GM19397 (cell line): ENCODE measurements around the gene RAPGEF5.
"Not testable (repeated sequence)": the region's sequence is repeated elsewhere in the genome, so short reads cannot be mapped to it uniquely, and the experiment has no call there.

Experiments used
- ATAC-seq: cut with Tn5 transposase; IDR thresholded peaks from one replicate; pipeline ENCODE4 v1.9.1; 2021; ENCODE audit warnings: mild to moderate bottlenecking, moderate library complexity; ENCODE audit not compliant: unreplicated experiment

RAPGEF5 gene

GRCh38 chr7:22094413-22095342 is 262.3 kb downstream of the RAPGEF5 start:
- no peak for ATAC-seq

GRCh38 chr7:22093936-22094335 is 263.0 kb downstream of the RAPGEF5 start:
- no peak for ATAC-seq

GRCh38 chr7:22093001-22093400 is 264.0 kb downstream of the RAPGEF5 start:
- no peak for ATAC-seq

GRCh38 chr7:22090958-22091525 is 265.9 kb downstream of the RAPGEF5 start:
- ATAC-seq, result not testable (repeated sequence)

GRCh38 chr7:22090512-22090911 is 266.4 kb downstream of the RAPGEF5 start:
- ATAC-seq, result no peak

GRCh38 chr7:22090107-22090506 is 266.8 kb downstream of the RAPGEF5 start:
- no peak for ATAC-seq

- no peak for ATAC-seq
Observed at GRCh38 chr7:22088827-22089226, 268.1 kb downstream of the RAPGEF5 start.

GRCh38 chr7:22087861-22088260 is 269.1 kb downstream of the RAPGEF5 start:
- no peak for ATAC-seq

GRCh38 chr7:22083704-22084240 is 273.2 kb downstream of the RAPGEF5 start:
- ATAC-seq, result no peak

- ATAC-seq, result peak; percentile 99
Observed at GRCh38 chr7:22082886-22083703, 273.9 kb downstream of the RAPGEF5 start.

GRCh38 chr7:22082553-22082885 is 274.4 kb downstream of the RAPGEF5 start:
- ATAC-seq, result peak; percentile 7

- ATAC-seq, result not testable (repeated sequence)
Observed at GRCh38 chr7:22080219-22080618, 276.7 kb downstream of the RAPGEF5 start.

GRCh38 chr7:22078872-22079271 is 278.1 kb downstream of the RAPGEF5 start:
- not testable (repeated sequence) for ATAC-seq

GRCh38 chr7:22075561-22075960 is 281.4 kb downstream of the RAPGEF5 start:
- ATAC-seq, result no peak

GRCh38 chr7:22074897-22075296 is 282.1 kb downstream of the RAPGEF5 start:
- ATAC-seq, result no peak
